Suprapubic skin (tissue), 4 donors: Measurements from ENCODE around the gene CCNT2. TPM values are rescaled to one million over a fixed set of nuclear protein-coding genes. Genes with fewer than 3 reads are reported as not detected.

Experiments
- DNase-seq, 2 donors: peaks; one replicate each; pipeline ENCODE4 v3.0.0-alpha.2; 2019; ENCODE audit warnings: low spot score in 2 of 2
- H3K27ac ChIP-seq: fragments of 200-600 bp; sonication (generic); one replicate; pipeline ENCODE4 v1.5.1; 2019
- H3K27me3 ChIP-seq: fragments of 200-600 bp; sonication (generic); one replicate; pipeline ENCODE4 v1.5.1; 2019
- H3K36me3 ChIP-seq: fragments of 200-600 bp; sonication (generic); one replicate; pipeline ENCODE4 v1.5.1; 2019
- H3K4me1 ChIP-seq: fragments of 200-600 bp; sonication (generic); one replicate; pipeline ENCODE4 v1.5.1; 2019
- H3K4me3 ChIP-seq: fragments of 200-600 bp; sonication (generic); one replicate; pipeline ENCODE4 v1.5.1; 2019; ENCODE audit warnings: mild to moderate bottlenecking
- H3K9me3 ChIP-seq: fragments of 200-600 bp; sonication (generic); one replicate; pipeline ENCODE4 v1.5.1; 2019
- EP300 ChIP-seq: sonication (generic); formaldehyde crosslinking; IDR thresholded peaks from one replicate; pipeline ENCODE4 v1.6.1; 2017; ENCODE audit warnings: antibody characterized with exemption
- POLR2A ChIP-seq, 2 donors: fragments of 450-650 bp; IDR thresholded peaks; one replicate each; pipeline ENCODE4 v1.6.1; 2017; ENCODE audit warnings: antibody characterized with exemption in 2 of 2, mild to moderate bottlenecking in 2 of 2, moderate library complexity in 2 of 2
- POLR2AphosphoS5 ChIP-seq, 3 donors: sonication (generic); formaldehyde crosslinking; IDR thresholded peaks; one replicate each; pipeline ENCODE4 v1.6.1; 2017; ENCODE audit warnings: antibody characterized with exemption in 3 of 3
- WGBS: methylation state at CpG from one replicate; pipeline ENCODE4 v1.1.5; 2018; 5-methylcytosine and 5-hydroxymethylcytosine counted together
- total RNA-seq, 4 donors: library from RNA; depleted of rRNA; stranded (reverse); fragments of >200 nt; gene quantifications; one replicate each; pipeline ENCODE4 v1.1.0, GENCODE V29; 2016
- TF ChIP-seq, protein P1 (sequence below), 2 donors: fragments of 200-600 bp in 1 of 2; fragments of 450-650 bp in 1 of 2; sonication (generic) in 1 of 2; IDR thresholded peaks; one replicate each; pipeline ENCODE4 v1.5.1; 2016 to 2019; ENCODE audit warnings: antibody characterized with exemption in 2 of 2, mild to moderate bottlenecking in 1 of 2, moderate library complexity in 1 of 2

Gene CCNT2
- total RNA-seq, 4 donors from 2014 or later, result 24.0 to 55.8 (median 33.0) TPM

DNA sequence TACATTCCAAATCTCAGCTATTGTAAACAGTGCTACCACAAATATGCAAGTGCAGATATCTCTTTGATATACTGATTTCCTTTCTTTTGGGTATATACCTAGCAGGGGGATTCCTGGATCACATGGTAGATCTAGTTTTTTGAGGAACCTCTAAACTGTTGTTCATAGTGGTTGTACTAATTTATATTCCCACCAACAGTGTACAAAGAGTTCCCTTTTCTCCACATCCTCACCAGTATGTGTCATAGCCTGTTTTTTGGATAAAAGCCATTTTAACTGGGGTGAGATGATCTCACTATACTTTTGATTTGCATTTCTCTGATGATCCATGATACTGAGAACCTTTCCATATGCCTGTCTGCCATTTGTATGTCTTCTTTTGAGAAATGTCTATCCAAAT lies 6.3 kb upstream of the CCNT2 start:
- Histone ChIP-seq H3K9me3 (no peaks in the 10 kb centered on the region), H3K27me3 (no peaks in the 10 kb centered on the region), H3K4me1 (peaks cover 4% of the 10 kb centered on the region), H3K4me3 (no peak overlapping the region), H3K27ac (no peak overlapping the region), H3K36me3 (no peaks in the 10 kb centered on the region)
- TF ChIP-seq POLR2A (IDR thresholded peaks at IDR 0.05) (no peak), EP300 (no peak), POLR2AphosphoS5 (IDR thresholded peaks at IDR 0.05) (no peak)
- TF ChIP-seq, protein P1, sequence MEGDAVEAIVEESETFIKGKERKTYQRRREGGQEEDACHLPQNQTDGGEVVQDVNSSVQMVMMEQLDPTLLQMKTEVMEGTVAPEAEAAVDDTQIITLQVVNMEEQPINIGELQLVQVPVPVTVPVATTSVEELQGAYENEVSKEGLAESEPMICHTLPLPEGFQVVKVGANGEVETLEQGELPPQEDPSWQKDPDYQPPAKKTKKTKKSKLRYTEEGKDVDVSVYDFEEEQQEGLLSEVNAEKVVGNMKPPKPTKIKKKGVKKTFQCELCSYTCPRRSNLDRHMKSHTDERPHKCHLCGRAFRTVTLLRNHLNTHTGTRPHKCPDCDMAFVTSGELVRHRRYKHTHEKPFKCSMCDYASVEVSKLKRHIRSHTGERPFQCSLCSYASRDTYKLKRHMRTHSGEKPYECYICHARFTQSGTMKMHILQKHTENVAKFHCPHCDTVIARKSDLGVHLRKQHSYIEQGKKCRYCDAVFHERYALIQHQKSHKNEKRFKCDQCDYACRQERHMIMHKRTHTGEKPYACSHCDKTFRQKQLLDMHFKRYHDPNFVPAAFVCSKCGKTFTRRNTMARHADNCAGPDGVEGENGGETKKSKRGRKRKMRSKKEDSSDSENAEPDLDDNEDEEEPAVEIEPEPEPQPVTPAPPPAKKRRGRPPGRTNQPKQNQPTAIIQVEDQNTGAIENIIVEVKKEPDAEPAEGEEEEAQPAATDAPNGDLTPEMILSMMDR (IDR thresholded peaks at IDR 0.05), result no peak
- no peak for DNase-seq

- DNase-seq, result peak in 1 of 2 donors; percentile 64
- H3K4me3 ChIP-seq, result peak overlapping the region; percentile 93
- H3K36me3 ChIP-seq, result no peaks in the 10 kb centered on the region
- TF ChIP-seq POLR2A (IDR thresholded peaks at IDR 0.05), result no peak
- TF ChIP-seq EP300, result no peak
- TF ChIP-seq, protein P1 (IDR thresholded peaks at IDR 0.05), result no peak
- no peak for TF ChIP-seq POLR2AphosphoS5 (IDR thresholded peaks at IDR 0.05)
- H3K27me3 ChIP-seq, result no peaks in the 10 kb centered on the region
- 30% methylated on average over 16 of the region's 16 CpGs for WGBS
- peak overlapping the region; percentile 99 for H3K27ac ChIP-seq
- peaks cover 34% of the 10 kb centered on the region for H3K4me1 ChIP-seq
- H3K9me3 ChIP-seq, result no peaks in the 10 kb centered on the region
These were observed 1.2 kb upstream of the CCNT2 start for GRCh38 chr2:134917360-134917865.

- DNase-seq, result no peak
- WGBS, result under 1% methylated on average over 32 of the region's 38 CpGs
- TF ChIP-seq POLR2AphosphoS5 (IDR thresholded peaks at IDR 0.05) (peak in 1 of 3 donors; percentile 53), POLR2A (IDR thresholded peaks at IDR 0.05) (peak in 1 of 2 donors; percentile 63), EP300 (no peak)
- TF ChIP-seq, protein P1 (IDR thresholded peaks at IDR 0.05), result peak in 1 of 2 donors; percentile 37
- H3K4me3 ChIP-seq, result peak overlapping the region; percentile 93
- peak overlapping the region; percentile 99 for H3K27ac ChIP-seq
- H3K36me3 ChIP-seq, result no peaks in the 10 kb centered on the region
- no peaks in the 10 kb centered on the region for H3K9me3 ChIP-seq
- no peaks in the 10 kb centered on the region for H3K27me3 ChIP-seq
- H3K4me1 ChIP-seq, result peaks cover 40% of the 10 kb centered on the region
These were observed 615 bp upstream of the CCNT2 start for GRCh38 chr2:134917888-134918525.

- H3K36me3 ChIP-seq, result no peaks in the 10 kb centered on the region
- peak overlapping the region; percentile 93 for H3K4me3 ChIP-seq
- peak in 1 of 2 donors; percentile 79 for DNase-seq
- TF ChIP-seq, protein P1 (IDR thresholded peaks at IDR 0.05), result no peak
- peak overlapping the region; percentile 99 for H3K27ac ChIP-seq
- no peaks in the 10 kb centered on the region for H3K27me3 ChIP-seq
- H3K4me1 ChIP-seq, result peaks cover 43% of the 10 kb centered on the region
- 1% methylated on average over 30 of the region's 30 CpGs for WGBS
- H3K9me3 ChIP-seq, result no peaks in the 10 kb centered on the region
These were observed 954 bp downstream of the CCNT2 start for GRCh38 chr2:134919341-134920210.

DNA sequence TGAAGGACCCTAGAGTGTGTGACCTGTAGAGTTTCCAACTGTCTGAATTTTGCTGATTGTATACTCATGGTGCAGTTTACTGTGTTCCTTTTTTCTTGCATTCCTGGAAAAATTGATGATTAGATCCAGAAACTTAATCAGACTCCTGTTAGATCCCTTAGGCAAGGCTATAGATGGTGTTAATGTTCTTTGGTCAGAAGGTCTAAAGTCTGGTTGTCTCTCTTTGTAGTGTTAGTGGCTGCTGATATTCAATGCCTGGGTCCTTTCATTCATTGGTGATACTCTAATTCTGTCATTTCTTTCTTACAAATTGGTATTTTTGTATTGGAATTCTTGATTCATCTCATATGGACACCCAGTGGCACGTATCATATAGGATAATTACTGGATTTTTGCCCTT lies 6.3 kb downstream of the CCNT2 start:
- H3K4me3 ChIP-seq, result no peak overlapping the region
- 96% methylated on average over 1 of the region's 1 CpG for WGBS
- TF ChIP-seq EP300 (no peak), POLR2AphosphoS5 (IDR thresholded peaks at IDR 0.05) (no peak), POLR2A (IDR thresholded peaks at IDR 0.05) (no peak)
- TF ChIP-seq, protein P1 (IDR thresholded peaks at IDR 0.05), result no peak
- no peaks in the 10 kb centered on the region for H3K9me3 ChIP-seq
- no peaks in the 10 kb centered on the region for H3K27me3 ChIP-seq
- DNase-seq, result no peak
- peaks cover 4% of the 10 kb centered on the region for H3K36me3 ChIP-seq
- H3K4me1 ChIP-seq, result peaks cover 63% of the 10 kb centered on the region
- H3K27ac ChIP-seq, result no peak overlapping the region
